Stimulated activated CD8-positive, alpha-beta memory T cell treated with anti-CD3 and anti-CD28 coated beads, Interleukin-2, amount 100 ng/mL, for 48 hours (primary cell): ENCODE measurements around the gene MEF2D.

Source experiments
- DNase-seq, 2 donors: peaks; one replicate each; pipeline ENCODE4 v3.0.0-alpha.2; 2020; ENCODE audit warnings: low read depth in 2 of 2

The MEF2D gene

GRCh38 chr1:156470473-156470872 lies 30.1 kb downstream of the MEF2D start:
- DNase-seq, result no peak

GRCh38 chr1:156468693-156469345 lies 31.8 kb downstream of the MEF2D start:
- no peak for DNase-seq

- no peak for DNase-seq
Measured at GRCh38 chr1:156467906-156468305, 32.7 kb downstream of the MEF2D start.

GRCh38 chr1:156467385-156467784 lies 33.2 kb downstream of the MEF2D start:
- DNase-seq, result no peak

- no peak for DNase-seq
Measured at GRCh38 chr1:156465747-156466365, 34.7 kb downstream of the MEF2D start.

GRCh38 chr1:156464825-156465452 lies 35.6 kb downstream of the MEF2D start:
- no peak for DNase-seq

GRCh38 chr1:156464335-156464734 lies 36.2 kb downstream of the MEF2D start:
- DNase-seq, result no peak

- DNase-seq, result no peak
Measured at GRCh38 chr1:156463874-156464273, 36.7 kb downstream of the MEF2D start.

GRCh38 chr1:156462954-156463795 lies 37.4 kb downstream of the MEF2D start:
- no peak for DNase-seq

- no peak for DNase-seq
Measured at GRCh38 chr1:156461781-156462647, 38.6 kb downstream of the MEF2D start.

GRCh38 chr1:156461109-156461508 lies 39.5 kb downstream of the MEF2D start:
- no peak for DNase-seq

GRCh38 chr1:156460525-156460924 lies 40.0 kb downstream of the MEF2D start:
- no peak for DNase-seq

GRCh38 chr1:156458181-156458503 lies 42.4 kb downstream of the MEF2D start:
- no peak for DNase-seq

- DNase-seq, result peak; percentile 94 to 95
Measured at GRCh38 chr1:156456625-156457465, 43.7 kb downstream of the MEF2D start.

- no peak for DNase-seq
Measured at GRCh38 chr1:156455362-156455761, 45.2 kb downstream of the MEF2D start.

GRCh38 chr1:156452907-156453306 lies 47.7 kb downstream of the MEF2D start:
- no peak for DNase-seq

GRCh38 chr1:156451505-156452160 lies 48.9 kb downstream of the MEF2D start:
- no peak for DNase-seq

- DNase-seq, result no peak
Measured at GRCh38 chr1:156448134-156448967, 52.2 kb downstream of the MEF2D start.

- DNase-seq, result peak; percentile 54 to 71
Measured at GRCh38 chr1:156445789-156446263, 54.7 kb downstream of the MEF2D start.
